OCI-M1 (cell line): Measurements from ENCODE around the gene SGSH.
A peak's percentile ranks its signal among the peaks of the same experiment; 100 is the strongest.
"Not testable (repeated sequence)": the region's sequence is repeated elsewhere in the genome, so short reads cannot be mapped to it uniquely, and the experiment has no call there.

ENCODE experiments used
- DNase-seq: peaks from one replicate; lab custom pipeline; 2025; lab: John Stamatoyannopoulos, UW

Gene SGSH

DNA sequence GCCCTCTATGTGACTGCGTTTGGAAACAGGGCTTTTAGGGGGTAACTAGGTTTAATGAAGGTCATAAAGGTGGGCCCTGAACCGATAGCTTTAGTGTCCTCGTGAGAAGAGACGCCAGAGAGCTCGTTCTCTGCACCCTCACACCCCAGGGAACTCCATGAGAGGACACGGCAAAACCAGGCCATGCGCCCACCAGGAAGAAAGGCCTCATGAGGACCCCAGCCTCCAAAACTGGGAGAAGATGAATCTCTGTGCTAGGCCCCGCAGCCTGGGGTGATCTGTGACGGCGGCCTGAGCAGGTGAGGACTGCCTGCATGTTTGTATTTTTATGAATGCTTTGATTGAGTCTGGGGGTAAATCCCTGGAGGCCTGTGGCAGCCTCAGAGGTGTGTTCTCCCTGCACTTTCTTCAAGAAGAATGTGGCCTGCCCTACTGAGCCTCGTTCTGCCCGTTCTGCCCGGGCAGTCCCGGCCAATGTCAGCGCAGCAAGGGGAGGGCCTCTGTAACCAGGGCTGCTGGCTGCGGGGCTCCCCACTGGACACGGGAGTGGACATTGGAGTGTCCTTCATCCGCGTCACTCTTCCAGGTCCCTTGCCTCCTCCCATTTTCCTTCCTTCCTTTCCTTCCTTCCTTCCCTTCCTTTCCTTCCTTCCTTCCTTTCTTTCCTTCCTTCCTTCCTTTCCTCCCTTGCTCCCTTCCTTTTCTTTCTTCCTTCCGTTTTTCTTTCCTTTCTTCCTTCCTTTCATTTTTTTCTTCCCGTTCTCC is 33.7 kb upstream of the SGSH start:
- DNase-seq: no peak

DNA sequence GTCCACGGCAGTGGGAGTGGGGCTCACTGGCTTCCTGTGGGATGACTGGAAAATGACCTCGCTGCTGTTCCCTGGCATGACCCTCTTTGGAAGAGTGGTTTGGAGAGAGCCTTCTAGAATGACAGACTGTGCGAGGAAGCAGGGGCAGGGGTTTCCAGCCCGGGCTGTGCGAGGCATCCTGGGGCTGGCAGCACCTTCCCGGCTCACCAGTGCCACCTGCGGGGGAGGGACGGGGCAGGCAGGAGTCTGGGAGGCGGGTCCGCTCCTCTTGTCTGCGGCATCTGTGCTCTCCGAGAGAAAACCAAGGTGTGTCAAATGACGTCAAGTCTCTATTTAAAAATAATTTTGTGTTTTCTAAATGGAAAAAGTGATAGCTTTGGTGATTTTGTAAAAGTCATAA is 32.7 kb upstream of the SGSH start:
- peak; percentile 44 for DNase-seq

DNA sequence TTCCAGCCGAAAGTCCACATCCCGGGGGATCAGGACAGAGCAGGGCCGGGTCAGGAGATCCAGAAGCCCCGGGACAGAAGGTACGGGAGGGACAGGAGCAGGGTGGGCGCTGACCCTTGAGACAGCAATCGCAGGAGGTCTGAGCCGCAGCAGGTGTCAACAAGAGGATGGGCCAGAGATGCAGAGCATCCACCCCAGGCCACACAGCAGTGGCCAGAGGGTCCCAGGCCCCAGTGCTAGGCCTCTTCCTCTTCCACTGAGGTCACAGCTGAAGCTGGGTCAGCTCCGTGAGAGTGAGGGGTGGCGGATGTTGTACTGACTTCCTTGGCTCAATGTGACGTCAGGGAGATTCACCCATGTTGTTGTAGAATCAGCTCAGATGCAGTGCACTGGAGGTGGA is 31.8 kb upstream of the SGSH start:
- no peak for DNase-seq

DNA sequence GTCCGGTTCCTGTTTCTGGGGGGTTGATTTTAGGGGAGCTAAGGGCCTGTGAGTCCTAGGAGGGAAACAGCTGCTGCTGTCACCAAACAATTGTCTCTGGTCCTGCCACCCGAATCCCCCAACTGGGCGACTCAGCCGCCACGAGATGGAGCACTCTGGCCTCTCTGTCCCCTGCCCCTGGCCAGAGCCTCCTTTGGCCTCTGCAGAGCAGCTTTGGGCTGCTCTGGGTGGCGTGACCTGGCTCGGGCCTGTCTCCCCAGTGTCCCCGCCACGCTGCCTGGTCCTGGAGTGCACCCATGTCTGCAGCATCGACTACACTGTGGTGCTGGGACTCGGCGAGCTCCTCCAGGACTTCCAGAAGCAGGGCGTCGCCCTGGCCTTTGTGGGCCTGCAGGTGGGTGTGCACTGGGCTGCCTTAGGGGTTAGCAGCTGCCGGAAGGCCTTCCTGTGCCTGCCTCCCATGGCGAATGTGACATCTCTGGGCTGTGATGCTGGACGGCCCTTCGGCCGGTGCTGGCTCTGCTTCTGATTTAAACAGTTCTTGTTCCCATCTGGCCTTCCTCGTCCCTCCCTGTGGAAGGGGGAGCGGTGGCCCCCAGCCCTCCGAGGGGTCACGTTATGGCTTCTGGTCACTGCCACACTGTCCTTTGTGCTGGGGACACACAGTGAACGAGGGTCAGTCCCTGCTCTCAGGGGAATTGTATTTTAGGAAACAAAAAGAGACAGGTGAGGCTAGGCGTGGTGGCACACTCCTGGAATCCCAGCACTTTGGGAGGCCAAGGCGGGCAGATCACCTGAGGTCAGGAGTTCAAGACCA is 29.0 kb upstream of the SGSH start:
- peak; percentile 35 for DNase-seq

DNA sequence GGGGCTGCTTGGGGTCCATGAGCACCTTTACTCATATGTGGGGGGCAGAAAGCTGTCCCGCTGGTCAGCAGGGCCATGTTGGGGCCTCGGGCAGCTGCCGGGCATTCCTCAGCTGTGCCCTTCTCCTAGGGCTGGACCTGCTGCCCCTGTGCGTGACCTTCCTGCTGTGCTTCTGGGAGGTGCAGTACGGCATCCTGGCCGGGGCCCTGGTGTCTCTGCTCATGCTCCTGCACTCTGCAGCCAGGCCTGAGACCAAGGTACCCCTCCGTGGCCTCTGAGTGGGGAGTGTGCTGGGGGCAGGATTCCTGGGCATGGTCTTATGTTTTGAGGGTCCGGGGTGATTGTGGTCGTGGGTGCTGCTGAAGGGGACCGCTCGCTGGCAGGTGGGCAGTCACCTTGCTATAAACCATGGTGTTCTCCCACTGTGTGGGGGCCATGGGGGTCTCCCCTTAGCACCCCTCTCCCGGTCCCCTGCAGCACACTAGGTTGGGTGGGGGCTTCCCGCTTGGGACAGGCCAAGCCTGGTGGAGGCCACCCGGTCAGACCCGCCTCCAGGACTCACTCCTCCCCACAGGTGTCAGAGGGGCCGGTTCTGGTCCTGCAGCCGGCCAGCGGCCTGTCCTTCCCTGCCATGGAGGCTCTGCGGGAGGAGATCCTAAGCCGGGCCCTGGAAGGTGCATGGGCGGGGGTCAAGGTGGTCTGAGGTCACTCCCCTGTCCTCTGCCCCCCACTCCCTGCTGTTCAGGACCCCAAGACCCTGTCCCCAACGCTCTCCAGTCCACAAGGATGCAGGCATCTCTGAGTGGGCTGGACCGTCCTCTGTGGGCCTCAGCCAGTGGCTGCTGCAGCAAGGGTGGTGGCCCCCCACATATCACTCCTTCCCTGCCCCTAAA is 28.1 kb upstream of the SGSH start:
- DNase-seq: no peak

DNA sequence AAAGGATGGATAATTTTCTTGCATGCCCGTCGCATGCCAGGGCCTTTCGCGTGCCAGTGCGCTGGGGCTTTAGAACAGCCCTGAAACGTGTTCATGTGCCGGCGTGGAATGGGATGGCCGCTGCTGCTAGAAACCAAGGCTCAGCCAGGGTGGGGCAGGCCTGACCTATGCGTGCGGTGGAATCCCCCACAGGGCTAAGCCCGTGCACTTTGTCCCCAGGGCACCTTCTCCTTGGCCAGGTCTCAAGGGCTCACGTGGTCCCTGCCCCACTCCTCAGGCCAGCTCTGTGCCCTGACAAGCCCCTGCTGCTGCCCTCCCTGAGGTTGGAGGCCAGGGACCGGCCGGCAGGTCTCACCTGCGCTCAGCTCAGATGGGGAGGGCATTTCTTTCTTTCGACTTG is 27.4 kb upstream of the SGSH start:
- DNase-seq: no peak

DNA sequence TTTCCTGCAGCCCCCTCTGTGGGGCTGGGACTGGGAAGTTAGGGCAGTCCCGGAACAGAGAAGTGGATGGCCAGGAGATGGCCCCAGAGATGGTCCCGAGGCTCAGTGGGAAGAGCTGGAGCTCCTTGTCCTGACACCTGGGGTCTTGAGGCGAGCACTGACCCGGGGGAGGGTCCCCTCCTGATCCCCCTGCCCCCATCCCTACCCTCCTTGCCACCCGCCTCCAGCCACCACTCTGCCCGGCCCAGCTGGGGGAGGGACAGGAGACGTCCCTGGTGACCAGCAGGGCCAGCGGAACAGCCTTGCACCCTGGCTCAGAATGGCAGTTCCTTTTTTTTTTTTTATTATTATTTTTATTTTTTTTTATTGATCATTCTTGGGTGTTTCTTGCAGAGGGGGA is 26.6 kb upstream of the SGSH start:
- DNase-seq: no peak

DNA sequence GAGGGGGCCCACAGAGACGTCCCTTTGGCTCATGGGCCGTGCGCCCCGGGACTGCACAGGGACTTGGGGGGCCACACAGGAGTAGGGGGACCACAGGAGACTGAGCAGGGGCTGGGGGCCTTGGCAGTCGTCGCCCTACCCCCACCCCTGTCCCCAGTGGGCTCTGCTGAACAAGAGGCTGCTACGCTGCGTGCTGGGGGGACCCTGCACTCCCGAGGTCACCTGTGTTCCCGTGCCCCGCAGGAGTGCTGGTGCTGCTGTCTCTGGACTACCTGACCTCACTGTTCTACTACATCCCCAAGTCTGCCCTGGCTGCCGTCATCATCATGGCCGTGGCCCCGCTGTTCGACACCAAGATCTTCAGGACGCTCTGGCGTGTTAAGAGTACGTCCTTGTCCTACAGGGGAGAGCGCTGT is 26.1 kb upstream of the SGSH start:
- no peak for DNase-seq

DNA sequence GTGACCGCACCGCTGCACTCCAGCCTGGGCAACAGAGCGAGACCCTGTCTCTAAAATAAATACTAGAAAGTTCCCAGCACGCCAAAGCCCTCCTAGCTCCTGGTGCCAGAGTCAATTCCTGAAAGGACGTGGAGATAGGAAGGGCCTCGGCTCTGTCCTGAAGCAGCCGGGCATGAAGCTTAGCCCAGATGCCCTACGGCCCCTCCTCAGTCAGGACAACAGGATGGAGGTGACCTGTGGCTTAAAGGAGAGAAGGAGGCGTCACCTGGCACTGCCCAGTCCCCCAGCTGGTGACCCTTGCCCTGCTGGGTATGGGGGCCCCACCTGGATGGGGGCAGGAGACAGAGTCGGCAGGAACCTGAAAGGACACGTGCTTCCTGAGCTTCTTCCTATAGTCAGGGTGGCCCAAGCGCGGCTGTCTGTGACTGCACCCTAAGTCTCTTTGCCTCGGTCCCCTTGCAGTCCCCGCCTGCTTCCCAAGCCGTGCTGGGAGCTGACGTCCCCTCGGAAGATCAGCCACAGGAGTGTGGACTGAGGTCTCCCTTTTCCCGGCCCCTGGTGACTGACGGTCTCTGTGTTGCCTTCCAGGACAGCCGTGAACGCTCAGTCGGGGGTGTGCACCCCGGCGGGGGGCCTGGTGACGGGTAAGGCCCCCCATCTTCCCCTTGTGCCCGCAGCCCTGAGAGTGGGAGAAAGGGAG is 25.6 kb upstream of the SGSH start:
- no peak for DNase-seq

DNA sequence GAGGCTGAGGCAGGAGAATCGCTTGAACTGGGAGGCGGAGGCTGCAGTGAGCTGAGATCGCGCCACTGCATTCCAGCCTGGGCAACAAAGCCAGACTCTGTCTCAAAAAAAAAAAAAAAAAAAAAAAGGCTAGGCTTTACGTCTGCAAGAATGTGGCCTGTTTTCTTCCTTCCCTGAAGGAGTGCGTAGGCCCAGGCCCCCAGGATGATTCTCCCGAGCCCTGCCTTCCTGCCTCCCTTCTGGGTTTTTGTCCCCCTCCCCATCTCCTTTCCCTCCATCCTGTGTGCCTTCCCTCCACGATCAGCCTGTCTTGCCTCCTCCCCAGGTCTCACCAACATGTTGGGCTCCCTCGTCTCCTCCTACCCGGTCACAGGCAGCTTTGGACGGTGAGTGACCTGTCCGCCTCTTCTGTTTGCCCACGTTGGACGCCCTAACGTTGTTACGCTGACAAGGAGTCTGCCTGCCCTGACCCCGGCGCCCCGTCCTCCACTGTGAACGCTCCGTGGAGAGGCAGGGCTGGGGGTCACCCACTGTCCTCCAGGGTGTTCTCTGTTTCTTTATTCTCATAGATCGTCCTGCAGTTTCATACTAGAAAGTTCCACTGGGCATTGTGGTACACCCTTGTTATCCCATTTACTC is 24.9 kb upstream of the SGSH start:
- DNase-seq: no peak

DNA sequence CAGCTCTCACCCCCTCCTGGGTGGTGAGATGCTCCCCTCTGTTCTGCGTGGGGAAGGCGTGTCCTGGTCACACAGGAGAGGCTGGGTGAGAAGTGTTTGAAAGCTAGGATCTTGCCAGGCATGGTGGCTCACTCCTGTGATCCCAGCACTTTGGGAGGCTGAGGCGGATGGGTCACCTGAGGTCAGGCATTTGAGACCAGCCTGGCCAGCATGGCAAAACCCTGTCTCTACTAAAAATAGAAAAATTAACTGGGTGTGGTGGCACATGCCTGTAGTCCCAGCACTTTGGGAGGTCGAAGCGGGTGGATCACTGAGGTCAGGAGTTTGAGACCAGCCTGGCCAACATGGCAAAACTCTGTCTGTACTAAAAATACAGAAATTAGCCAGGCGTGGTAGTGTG is 24.3 kb upstream of the SGSH start:
- DNase-seq: not testable (repeated sequence)

DNA sequence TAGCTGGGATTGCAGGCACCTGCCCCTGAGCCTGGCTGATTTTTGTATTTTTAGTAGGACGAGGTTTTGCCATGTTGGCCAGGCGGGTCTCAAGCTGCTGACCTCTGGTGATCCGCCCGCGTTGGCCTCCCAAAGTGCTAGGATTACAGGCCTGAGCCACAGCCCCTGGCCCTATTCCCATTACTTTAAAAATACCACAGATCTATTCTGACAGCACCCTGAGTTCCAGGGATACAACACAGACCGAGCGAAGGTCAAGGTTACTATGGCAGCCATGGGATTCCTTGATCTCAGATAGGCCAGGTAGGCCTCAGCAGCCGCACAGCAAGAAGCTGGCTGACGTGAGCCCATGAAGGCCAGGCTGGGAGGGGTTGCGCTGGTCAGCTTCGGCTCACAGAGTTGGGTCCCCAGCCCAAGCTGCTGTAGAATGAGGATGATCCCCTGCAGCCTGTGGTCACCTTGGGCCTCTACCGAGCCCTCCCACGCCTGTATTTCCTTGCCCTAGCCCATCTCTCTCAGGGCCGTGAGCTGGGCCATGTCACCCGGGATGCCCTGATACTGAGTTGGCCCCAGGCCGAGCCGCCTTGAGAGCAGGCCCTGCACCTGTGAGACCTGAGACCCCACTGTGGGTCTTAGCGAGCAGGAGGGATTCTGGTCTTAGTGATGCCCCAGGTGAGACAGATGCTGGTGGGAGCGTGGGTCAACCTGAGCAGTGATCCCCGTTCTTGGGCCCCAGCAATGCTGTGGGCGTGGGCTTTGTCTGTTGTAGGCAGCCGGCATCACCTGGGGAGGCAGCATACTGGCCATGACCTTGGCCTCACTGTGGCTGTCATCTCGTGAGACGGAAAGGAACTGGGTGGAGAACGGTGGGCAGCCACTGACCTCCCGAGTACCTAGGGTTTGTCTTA is 23.6 kb upstream of the SGSH start:
- DNase-seq: no peak

DNA sequence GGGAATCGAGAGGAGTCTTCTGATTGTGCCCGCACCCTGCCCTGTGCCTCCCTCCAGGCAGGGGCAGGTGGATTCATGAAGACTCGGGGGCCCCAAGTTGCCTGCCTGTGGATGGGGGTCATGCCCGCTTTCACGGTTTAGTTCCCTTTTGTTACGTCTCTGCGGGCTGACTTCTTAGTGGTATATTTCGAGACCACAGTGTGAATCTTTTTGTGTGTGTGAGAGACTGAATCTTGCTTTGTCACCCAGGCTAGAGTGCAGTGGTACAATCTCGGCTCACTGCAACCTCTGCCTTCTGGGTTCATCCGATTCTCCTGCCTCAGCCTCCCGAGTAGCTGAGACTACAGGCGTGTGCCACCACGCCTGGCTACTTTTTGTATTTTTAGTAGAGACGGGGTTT is 22.4 kb upstream of the SGSH start:
- DNase-seq: no peak

DNA sequence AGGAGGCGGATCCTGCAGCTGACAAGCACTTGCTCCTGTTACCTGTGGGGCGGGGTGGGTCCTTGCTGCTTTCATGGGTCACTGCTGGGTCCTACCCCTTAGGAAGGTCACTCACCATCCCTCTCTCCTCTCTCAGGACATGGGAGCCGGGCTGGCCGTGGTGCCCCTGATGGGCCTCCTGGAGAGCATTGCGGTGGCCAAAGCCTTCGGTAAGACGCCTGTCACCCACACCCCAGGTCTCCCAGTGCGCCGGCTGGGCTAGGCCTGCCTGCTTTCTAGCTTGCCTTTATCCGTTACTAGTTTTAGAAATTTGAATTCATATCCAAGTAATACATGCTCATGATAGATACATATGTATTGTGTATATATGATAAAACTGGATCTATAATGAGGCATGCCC is 17.3 kb upstream of the SGSH start:
- DNase-seq: no peak

DNA sequence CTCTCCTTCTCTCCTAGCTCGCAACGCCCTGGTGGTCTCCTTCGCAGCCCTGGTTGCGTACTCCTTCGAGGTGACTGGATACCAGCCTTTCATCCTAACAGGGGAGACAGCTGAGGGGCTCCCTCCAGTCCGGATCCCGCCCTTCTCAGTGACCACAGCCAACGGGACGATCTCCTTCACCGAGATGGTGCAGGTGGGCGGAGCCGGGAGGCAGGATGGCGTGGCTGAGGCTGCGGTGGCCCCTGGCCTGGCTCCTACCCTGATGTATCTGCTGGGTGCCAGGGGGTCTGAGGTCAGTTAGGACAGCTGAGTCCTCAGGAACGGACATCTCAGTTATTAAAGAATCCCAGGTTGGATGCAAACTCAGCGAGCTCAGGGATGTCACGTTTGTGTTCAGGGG is 16.8 kb upstream of the SGSH start:
- DNase-seq: no peak

DNA sequence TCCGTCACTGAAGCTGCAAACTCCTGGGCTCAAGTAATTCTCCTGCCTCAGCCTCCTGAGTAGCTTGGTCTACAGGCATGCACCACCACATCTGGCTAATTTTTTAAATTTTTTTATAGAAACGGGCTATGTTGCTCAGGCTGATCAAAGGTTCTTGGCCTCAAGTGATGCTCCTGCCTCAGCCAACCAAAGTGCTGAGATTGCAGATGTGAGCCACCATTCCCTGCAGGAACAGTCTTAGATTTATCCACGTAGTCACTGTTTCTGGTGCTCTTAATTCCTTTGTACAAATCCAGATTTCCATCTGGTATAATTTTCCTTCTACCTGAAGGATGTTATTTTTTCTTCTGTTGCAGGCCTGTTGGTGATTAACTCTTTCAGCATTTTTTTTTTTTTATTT is 13.1 kb upstream of the SGSH start:
- DNase-seq: no peak

DNA sequence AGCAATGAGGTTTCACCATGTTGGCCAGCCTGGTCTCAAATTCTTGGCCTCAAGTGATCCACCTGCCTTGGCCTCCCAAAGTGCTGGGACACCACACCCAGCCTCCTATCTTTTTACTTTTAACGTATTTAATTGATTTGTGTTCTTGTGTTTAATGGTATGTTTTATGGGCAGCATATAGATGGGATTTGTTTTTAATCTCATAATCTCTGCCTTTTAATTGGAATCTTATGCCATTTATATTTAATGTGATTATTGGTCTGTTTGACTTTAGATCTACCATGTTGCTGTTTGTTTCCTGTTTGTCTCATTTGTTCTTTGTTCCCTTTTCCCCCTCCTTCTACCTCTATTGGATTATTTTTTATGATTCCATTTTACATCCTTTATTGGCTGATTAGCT is 12.3 kb upstream of the SGSH start:
- no peak for DNase-seq

DNA sequence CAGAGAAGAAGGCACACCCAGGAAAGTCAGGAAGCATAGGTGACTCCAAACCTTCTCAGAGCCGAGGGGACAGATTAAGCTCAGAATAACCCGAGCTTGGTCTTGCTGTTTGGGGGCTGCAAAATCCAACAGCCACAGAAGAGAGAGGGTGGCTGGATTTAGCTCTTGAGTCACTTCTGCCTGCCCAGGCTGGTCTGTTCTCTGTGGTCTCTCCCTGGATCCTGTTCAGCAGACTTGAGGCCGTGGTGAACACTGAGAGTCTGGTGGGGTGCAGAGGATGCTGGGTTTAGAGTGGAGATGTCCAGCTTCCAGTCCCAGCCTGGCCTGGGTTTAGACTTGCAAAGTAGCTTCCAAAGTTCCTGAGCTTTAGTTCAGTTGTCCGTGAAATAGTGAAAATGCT is 8.9 kb upstream of the SGSH start:
- DNase-seq: no peak

DNA sequence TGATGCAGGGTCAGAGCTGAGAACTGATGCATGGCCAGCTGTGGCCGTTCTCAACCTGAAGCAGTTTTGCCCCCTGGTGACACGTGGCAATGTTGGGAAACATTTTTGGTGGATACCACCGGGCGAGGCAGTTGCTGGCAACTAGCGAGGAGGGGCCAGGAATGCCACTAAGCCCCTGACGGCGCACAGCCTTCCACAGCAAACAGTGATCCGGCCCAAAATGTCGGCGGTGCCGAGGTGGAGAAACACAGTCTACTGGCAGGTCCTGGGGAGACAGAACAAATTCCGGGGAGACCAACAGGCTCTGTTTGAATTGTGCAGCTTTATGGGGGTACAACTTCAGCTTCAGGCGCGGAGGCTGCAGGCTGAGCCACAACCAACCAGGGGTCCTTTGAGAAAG is 8.3 kb upstream of the SGSH start:
- no peak for DNase-seq

DNA sequence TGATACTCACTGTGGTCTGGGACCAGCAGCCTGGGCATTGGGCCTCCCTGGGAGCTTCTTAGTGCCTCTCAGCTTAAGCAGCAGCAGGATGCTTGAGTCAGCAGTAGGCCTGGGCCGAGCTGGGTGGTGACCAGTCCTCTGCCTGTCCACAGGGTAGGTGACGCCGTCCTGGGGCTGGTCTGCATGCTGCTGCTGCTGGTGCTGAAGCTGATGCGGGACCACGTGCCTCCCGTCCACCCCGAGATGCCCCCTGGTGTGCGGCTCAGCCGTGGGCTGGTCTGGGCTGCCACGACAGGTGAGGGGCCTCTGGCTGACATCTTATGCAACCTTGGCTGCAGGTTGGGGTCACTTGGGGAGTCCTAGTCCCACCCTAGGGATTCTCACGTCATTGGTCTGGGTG is 7.5 kb upstream of the SGSH start:
- no peak for DNase-seq
